H9 (cell line): Measurements from ENCODE around the gene KCNJ11. TPM values are rescaled to one million over a fixed set of nuclear protein-coding genes. Genes with fewer than 3 reads are reported as not detected.
A peak's percentile ranks its signal among the peaks of the same experiment; 100 is the strongest.

Experiments used
- DNase-seq: peaks from one replicate; pipeline ENCODE4 v3.0.0-alpha.2; 2017
- H2AFZ ChIP-seq: one replicate; pipeline ENCODE4 v1.6.1; 2013; ENCODE audit warnings: mild to moderate bottlenecking, low read length, control low read depth, moderate library complexity
- H2AK5ac ChIP-seq: 2 replicates; pipeline ENCODE4 v1.6.1; 2013; ENCODE audit warnings: low read length, control low read depth, mixed read lengths; ENCODE audit not compliant: insufficient read length
- H2BK120ac ChIP-seq: one replicate; pipeline ENCODE4 v1.6.1; 2013; ENCODE audit warnings: low read depth, mild to moderate bottlenecking, low read length, control low read depth, inconsistent platforms; ENCODE audit not compliant: poor library complexity, severe bottlenecking
- H2BK12ac ChIP-seq: 2 replicates; pipeline ENCODE4 v1.6.1; 2013; ENCODE audit warnings: low read length, control low read depth, mixed read lengths, low read depth; ENCODE audit not compliant: insufficient read length
- H2BK15ac ChIP-seq: 2 replicates; pipeline ENCODE4 v1.6.1; 2013; ENCODE audit warnings: low read depth, low read length, control low read depth
- H2BK20ac ChIP-seq: one replicate; pipeline ENCODE4 v1.6.1; 2013; ENCODE audit warnings: low read depth, mild to moderate bottlenecking, low read length, control low read depth, inconsistent platforms; ENCODE audit not compliant: poor library complexity, severe bottlenecking
- H2BK5ac ChIP-seq: 2 replicates; pipeline ENCODE4 v1.6.1; 2013; ENCODE audit warnings: low read length, control low read depth, mixed read lengths; ENCODE audit not compliant: insufficient read length
- H3K14ac ChIP-seq: 2 replicates; pipeline ENCODE4 v1.6.1; 2013; ENCODE audit warnings: low read length, control low read depth; ENCODE audit not compliant: insufficient read depth
- H3K18ac ChIP-seq: 2 replicates; pipeline ENCODE4 v1.6.1; 2013; ENCODE audit warnings: low read depth, mild to moderate bottlenecking, mixed read lengths, low read length, control low read depth; ENCODE audit not compliant: insufficient read length
- H3K23ac ChIP-seq: 2 replicates; pipeline ENCODE4 v1.6.1; 2013; ENCODE audit warnings: low read length, control low read depth, mixed read lengths, low read depth; ENCODE audit not compliant: insufficient read length
- H3K23me2 ChIP-seq: 2 replicates; pipeline ENCODE4 v1.6.1; 2013; ENCODE audit warnings: low read depth, mild to moderate bottlenecking, mixed read lengths, low read length, control low read depth; ENCODE audit not compliant: insufficient read length, poor library complexity, severe bottlenecking
- H3K27ac ChIP-seq: 2 replicates; pipeline ENCODE4 v1.5.1; 2013; ENCODE audit warnings: low read length, control low read depth, mixed read lengths, low read depth; ENCODE audit not compliant: insufficient read length
- H3K27me3 ChIP-seq: 2 replicates; pipeline ENCODE4 v1.6.1; 2013; ENCODE audit warnings: low read length, control low read depth, inconsistent platforms; ENCODE audit not compliant: insufficient read depth
- H3K4ac ChIP-seq: 2 replicates; pipeline ENCODE4 v1.6.1; 2013; ENCODE audit warnings: low read depth, mild to moderate bottlenecking, control low read depth, inconsistent platforms, low read length, moderate library complexity
- H3K4me1 ChIP-seq: 2 replicates; pipeline ENCODE4 v1.6.1; 2013; ENCODE audit warnings: low read length, control low read depth, inconsistent platforms; ENCODE audit not compliant: insufficient read depth
- H3K4me2 ChIP-seq: 2 replicates; pipeline ENCODE4 v1.6.1; 2013; ENCODE audit warnings: low read length, control low read depth, mixed read lengths; ENCODE audit not compliant: insufficient read length, insufficient read depth
- H3K56ac ChIP-seq: 2 replicates; pipeline ENCODE4 v1.6.1; 2013; ENCODE audit warnings: low read depth, mild to moderate bottlenecking, mixed read lengths, low read length, control low read depth; ENCODE audit not compliant: insufficient read length
- H3K79me1 ChIP-seq: 2 replicates; pipeline ENCODE4 v1.6.1; 2013; ENCODE audit warnings: low read depth, mild to moderate bottlenecking, moderate library complexity, low read length, control low read depth, inconsistent platforms; ENCODE audit not compliant: insufficient read depth, poor library complexity, severe bottlenecking
- H3K79me2 ChIP-seq: 2 replicates; pipeline ENCODE4 v1.6.1; 2013; ENCODE audit warnings: low read length, control low read depth, inconsistent platforms; ENCODE audit not compliant: insufficient read depth
- H3K9ac ChIP-seq: 2 replicates; pipeline ENCODE4 v1.6.1; 2013; ENCODE audit warnings: low read length, control low read depth, mixed read lengths; ENCODE audit not compliant: insufficient read length; ENCODE audit errors: extremely low read depth
- H3K9me3 ChIP-seq: one replicate; pipeline ENCODE4 v1.6.1; 2013; ENCODE audit warnings: low read depth, low read length, inconsistent platforms; ENCODE audit not compliant: control insufficient read depth
- H3T11ph ChIP-seq: one replicate; pipeline ENCODE4 v1.6.1; 2013; ENCODE audit warnings: mild to moderate bottlenecking, low read length, control low read depth, inconsistent platforms
- H4K20me1 ChIP-seq: one replicate; pipeline ENCODE4 v1.6.1; 2013; ENCODE audit not compliant: control insufficient read depth, insufficient read length, insufficient read depth
- H4K5ac ChIP-seq: 2 replicates; pipeline ENCODE4 v1.6.1; 2013; ENCODE audit warnings: low read depth, mild to moderate bottlenecking, mixed read lengths, low read length, control low read depth; ENCODE audit not compliant: insufficient read length
- H4K8ac ChIP-seq: replicated peaks from 2 replicates; pipeline ENCODE4 v1.6.1; 2013; ENCODE audit warnings: low read length, control low read depth, mixed read lengths, low read depth; ENCODE audit not compliant: insufficient read length
- H4K91ac ChIP-seq: 2 replicates; pipeline ENCODE4 v1.6.1; 2013; ENCODE audit warnings: low read depth, mild to moderate bottlenecking, moderate library complexity, mixed read lengths, low read length, control low read depth; ENCODE audit not compliant: insufficient read length
- H3K27ac Mint-ChIP-seq, 3 experiments: 2 replicates in 2 of 3; 3 replicates in 1 of 3; pipeline ENCODE4 v1.8.0; 2020 to 2021; ENCODE audit warnings: mixed read lengths in 3 of 3, mild to moderate bottlenecking in 1 of 3, moderate library complexity in 1 of 3
- H3K27me3 Mint-ChIP-seq: 2 replicates; pipeline ENCODE4 v1.8.0; 2021; ENCODE audit warnings: low read depth, mild to moderate bottlenecking, moderate library complexity, mixed read lengths
- H3K36me3 Mint-ChIP-seq, 3 experiments: 2 replicates in 2 of 3; 3 replicates in 1 of 3; pipeline ENCODE4 v1.8.0; 2020 to 2021; ENCODE audit warnings: low read depth in 3 of 3, mixed read lengths in 3 of 3; ENCODE audit not compliant: insufficient read depth in 1 of 3
- H3K4me1 Mint-ChIP-seq, 2 experiments: 2 replicates each; pipeline ENCODE4 v1.8.0; 2020; ENCODE audit warnings: mixed read lengths in 2 of 2
- H3K4me3 Mint-ChIP-seq, 2 experiments: 2 replicates in 1 of 2; 3 replicates in 1 of 2; pipeline ENCODE4 v1.8.0; 2020 to 2021; ENCODE audit warnings: mild to moderate bottlenecking in 2 of 2, mixed read lengths in 2 of 2, moderate library complexity in 1 of 2
- H3K9me3 Mint-ChIP-seq, 2 experiments: 2 replicates in 1 of 2; 3 replicates in 1 of 2; pipeline ENCODE4 v1.8.0; 2020; ENCODE audit warnings: mild to moderate bottlenecking in 2 of 2, mixed read lengths in 2 of 2, moderate library complexity in 1 of 2
- CTCF ChIP-seq: fragments of 200-600 bp; sonication (generic); conservative IDR thresholded peaks from 3 replicates; pipeline ENCODE4 v1.8.0; 2021; ENCODE audit warnings: antibody characterized with exemption, mild to moderate bottlenecking
- WGBS: extraction: QIAGEN DNeasy Blood & Tissue Kit; methylation state at CpG from one replicate; pipeline ENCODE4 v1.1.7; 2013; ENCODE audit warnings: missing lambda C conversion rate, low lambda C conversion rate, mixed read lengths; ENCODE audit not compliant: insufficient read length; ENCODE audit errors: extremely low coverage; 5-methylcytosine and 5-hydroxymethylcytosine counted together
- total RNA-seq: library from RNA; stranded (reverse); gene quantifications from 2 replicates; pipeline ENCODE4 v1.2.1, GENCODE V29; 2021

KCNJ11 gene
- total RNA-seq, 1 experiment from 2014 or later: 2.3 TPM

- Histone ChIP-seq H3K9me3 (no peaks in the 10 kb centered on the region), H3T11ph (no peak overlapping the region), H3K4me1 (no peaks in the 10 kb centered on the region; the same call in 1 of the 2 replicates), H3K9ac (no peak overlapping the region), H4K91ac (no peak overlapping the region), H3K4ac (no peak overlapping the region), H3K27ac (no peak overlapping the region), H4K8ac (no peak overlapping the region), H3K14ac (no peak overlapping the region), H2AK5ac (no peak overlapping the region), H2BK15ac (no peak overlapping the region), H4K20me1 (peaks cover 3% of the 10 kb centered on the region), H2BK20ac (no peak overlapping the region), H2BK12ac (no peak overlapping the region), H4K5ac (no peak overlapping the region), H3K4me2 (no peak overlapping the region), H3K23me2 (no peaks in the 10 kb centered on the region), H3K56ac (no peak overlapping the region), H3K27me3 (no peaks in the 10 kb centered on the region), H2BK120ac (no peak overlapping the region), H2AFZ (no peak overlapping the region), H3K79me1 (no peaks in the 10 kb centered on the region), H3K23ac (no peak overlapping the region), H2BK5ac (no peak overlapping the region), H3K18ac (no peak overlapping the region), H3K79me2 (no peaks in the 10 kb centered on the region)
- Mint-ChIP-seq H3K36me3 (peaks cover 7 to 9% (median 8%) of the 10 kb centered on the region in 3 experiments; a peak in 6 of 7 replicates), H3K27me3 (peaks cover 27% of the 10 kb centered on the region), H3K4me1 (peaks cover 9 to 15% of the 10 kb centered on the region in 2 experiments), H3K9me3 (0 out of 5 replicates have a peak, but pooled peaks cover 0 to 3% of the 10 kb centered on the region in 2 experiments), H3K27ac (0 out of 7 replicates have a peak overlapping the region, but pooled peaks of 1 of the 3 experiments have one; percentile 44), H3K4me3 (no peak overlapping the region)
- TF ChIP-seq CTCF: peak; percentile 70
- no CpG with 5 or more reads among the region's 23 CpGs for WGBS
- DNase-seq: peak; percentile 75
Measured at GRCh38 chr11:17386331-17387084, 2.0 kb downstream of the KCNJ11 start.
